Neural crest cell (in vitro differentiated cells): ENCODE measurements around the gene SLC22A2. TPM values are rescaled to one million over a fixed set of nuclear protein-coding genes. Genes with fewer than 3 reads are reported as not detected.

Source experiments
- DNase-seq: peaks from one replicate; pipeline ENCODE4 v3.0.0; 2021; ENCODE audit warnings: low read depth, mixed read lengths, low spot score
- H3K27ac Mint-ChIP-seq: one replicate; pipeline ENCODE4 v1.8.0; 2021; ENCODE audit warnings: mild to moderate bottlenecking, mixed read lengths; ENCODE audit not compliant: unreplicated experiment
- H3K27me3 Mint-ChIP-seq: 2 replicates; pipeline ENCODE4 v1.8.0; 2021; ENCODE audit warnings: low read depth, mild to moderate bottlenecking, mixed read lengths
- H3K36me3 Mint-ChIP-seq: 2 replicates; pipeline ENCODE4 v1.8.0; 2021; ENCODE audit warnings: low read depth, mild to moderate bottlenecking, mixed read lengths
- H3K4me1 Mint-ChIP-seq: 2 replicates; pipeline ENCODE4 v1.8.0; 2021; ENCODE audit warnings: mixed read lengths
- H3K4me3 Mint-ChIP-seq: one replicate; pipeline ENCODE4 v1.8.0; 2021; ENCODE audit warnings: mild to moderate bottlenecking, mixed read lengths
- H3K9me3 Mint-ChIP-seq: 2 replicates; pipeline ENCODE4 v1.8.0; 2021; ENCODE audit warnings: mixed read lengths
- CTCF ChIP-seq: fragments of 200-600 bp; sonication (generic); conservative IDR thresholded peaks from 2 replicates; pipeline ENCODE4 v1.5.0; 2021; ENCODE audit warnings: antibody characterized with exemption, mild to moderate bottlenecking
- total RNA-seq: library from RNA; stranded (reverse); gene quantifications from 2 replicates; pipeline ENCODE4 v1.2.1, GENCODE V29; 2021

The SLC22A2 gene
- total RNA-seq, 1 donor from 2014 or later = not detected

GRCh38 chr6:160252073-160252813 is 6.4 kb downstream of the SLC22A2 start:
- Mint-ChIP-seq H3K9me3 (no peaks in the 10 kb centered on the region), H3K36me3 (no peaks in the 10 kb centered on the region), H3K4me3 (no peak overlapping the region), H3K4me1 (peaks cover 16% of the 10 kb centered on the region), H3K27ac (no peak overlapping the region), H3K27me3 (no peaks in the 10 kb centered on the region)
- no peak for TF ChIP-seq CTCF
- DNase-seq = no peak

GRCh38 chr6:160249671-160250070 is 8.9 kb downstream of the SLC22A2 start:
- no peak overlapping the region for H3K4me3 Mint-ChIP-seq
- peaks cover 10% of the 10 kb centered on the region for H3K4me1 Mint-ChIP-seq

DNA sequence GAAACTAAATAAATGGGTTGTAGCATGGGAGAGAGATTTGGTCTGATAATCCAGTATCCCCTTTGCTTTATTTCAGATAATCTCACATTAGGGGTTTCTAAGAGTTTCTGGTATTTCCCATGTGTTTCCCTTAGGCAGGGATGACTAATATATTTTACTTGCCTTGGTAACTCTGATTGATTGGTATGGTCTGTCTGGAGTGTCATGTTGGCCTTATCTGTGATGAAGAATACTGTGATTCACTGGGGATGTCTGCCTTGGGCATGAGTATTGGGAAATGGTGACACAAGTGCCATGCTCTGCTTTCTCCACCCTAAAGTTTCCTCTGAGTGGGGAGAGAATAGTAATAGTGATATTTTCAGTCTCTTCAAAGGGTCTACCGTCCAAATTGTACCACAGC is 10.1 kb downstream of the SLC22A2 start:
- peaks cover 6% of the 10 kb centered on the region for H3K4me1 Mint-ChIP-seq
- H3K27ac Mint-ChIP-seq = no peak overlapping the region
- no peaks in the 10 kb centered on the region for H3K9me3 Mint-ChIP-seq

More at GRCh38 chr6:160249671-160250070, 8.9 kb downstream of the SLC22A2 start:
- TF ChIP-seq CTCF = no peak
- no peak for DNase-seq
- H3K9me3 Mint-ChIP-seq = no peaks in the 10 kb centered on the region
- no peaks in the 10 kb centered on the region for H3K36me3 Mint-ChIP-seq
- H3K27me3 Mint-ChIP-seq = no peaks in the 10 kb centered on the region
- no peak overlapping the region for H3K27ac Mint-ChIP-seq

GRCh38 chr6:160247457-160247883 is 11.2 kb downstream of the SLC22A2 start:
- no peaks in the 10 kb centered on the region for H3K27me3 Mint-ChIP-seq
- TF ChIP-seq CTCF = no peak
- H3K36me3 Mint-ChIP-seq = no peaks in the 10 kb centered on the region
- DNase-seq = no peak
- no peak overlapping the region for H3K4me3 Mint-ChIP-seq
- H3K4me1 Mint-ChIP-seq = peaks cover 6% of the 10 kb centered on the region
- no peak overlapping the region for H3K27ac Mint-ChIP-seq
- no peaks in the 10 kb centered on the region for H3K9me3 Mint-ChIP-seq

More for the DNA sequence above, 10.1 kb downstream of the SLC22A2 start:
- no peak for TF ChIP-seq CTCF
- Mint-ChIP-seq H3K4me3 (no peak overlapping the region), H3K27me3 (no peaks in the 10 kb centered on the region), H3K36me3 (no peaks in the 10 kb centered on the region)
- no peak for DNase-seq

- no peaks in the 10 kb centered on the region for H3K27me3 Mint-ChIP-seq
- no peaks in the 10 kb centered on the region for H3K4me1 Mint-ChIP-seq
- no peaks in the 10 kb centered on the region for H3K9me3 Mint-ChIP-seq
- H3K4me3 Mint-ChIP-seq = no peak overlapping the region
- no peak overlapping the region for H3K27ac Mint-ChIP-seq
- TF ChIP-seq CTCF = no peak
- DNase-seq = no peak
- H3K36me3 Mint-ChIP-seq = peaks cover 2% of the 10 kb centered on the region
Measured at GRCh38 chr6:160240691-160241084, 17.9 kb downstream of the SLC22A2 start.
